IMR-90 (cell line): ENCODE measurements around the gene GUCY2D. TPM values are rescaled to one million over a fixed set of nuclear protein-coding genes. Genes with fewer than 3 reads are reported as not detected.

Experiments used
- ATAC-seq: fragments of 200-7000 bp; cut with Tn5 transposase; 2 replicates; pipeline ENCODE4 v1.9.1; 2020; ENCODE audit warnings: low read depth, mild to moderate bottlenecking, moderate library complexity
- BruUV-seq: library from RNA; stranded (reverse); fragments of 400-500 nt; replicated peaks from 2 replicates; lab custom pipeline; 2021; lab: Mats Ljungman, UMichigan
- CTCF ChIA-PET: fragments of 300-600 bp; formaldehyde crosslinking; extraction: SDS; loops from one replicate; lab custom pipeline; 2021; ENCODE audit warnings: antibody characterized with exemption; lab: Yijun Ruan, JAX
- POLR2A ChIA-PET: fragments of 300-600 bp; sonication (Branson Sonifier 250); formaldehyde crosslinking; loops from one replicate; lab custom pipeline; 2022; ENCODE audit warnings: antibody characterized with exemption; ENCODE audit not compliant: unreplicated experiment; lab: Charles Lee
- DNase-seq: peaks from one replicate; pipeline ENCODE4 v3.0.0; 2013
- H2AFZ ChIP-seq: replicated peaks from 2 replicates; pipeline ENCODE3; 2013; ENCODE audit warnings: low read length, mild to moderate bottlenecking; ENCODE audit not compliant: poor library complexity
- H2AK5ac ChIP-seq: 2 replicates; pipeline ENCODE4 v1.6.1; 2013; ENCODE audit warnings: low read depth, low read length, inconsistent platforms
- H2AK9ac ChIP-seq: replicated peaks from 2 replicates; pipeline ENCODE3; 2013; ENCODE audit warnings: mild to moderate bottlenecking, low read depth, low read length, moderate library complexity; ENCODE audit not compliant: poor library complexity
- H2BK120ac ChIP-seq: 2 replicates; pipeline ENCODE4 v1.6.1; 2013; ENCODE audit warnings: low read depth, low read length, inconsistent platforms
- H2BK15ac ChIP-seq: 3 replicates; pipeline ENCODE4 v1.6.1; 2013; ENCODE audit warnings: low read depth, low read length, inconsistent platforms
- H2BK20ac ChIP-seq: 2 replicates; pipeline ENCODE4 v1.6.1; 2013; ENCODE audit warnings: low read depth, mild to moderate bottlenecking, inconsistent platforms, low read length, moderate library complexity
- H2BK5ac ChIP-seq: 2 replicates; pipeline ENCODE4 v1.6.1; 2013; ENCODE audit warnings: mild to moderate bottlenecking, low read depth, low read length, inconsistent platforms; ENCODE audit not compliant: poor library complexity, severe bottlenecking
- H3K14ac ChIP-seq: replicated peaks from 2 replicates; pipeline ENCODE4 v1.6.1; 2013; ENCODE audit warnings: low read depth, low read length, inconsistent platforms
- H3K18ac ChIP-seq: 2 replicates; pipeline ENCODE4 v1.6.1; 2013; ENCODE audit warnings: low read depth, low read length, control low read depth
- H3K23ac ChIP-seq: 2 replicates; pipeline ENCODE4 v1.6.1; 2013; ENCODE audit warnings: low read depth, low read length, inconsistent platforms
- H3K27ac ChIP-seq: 2 replicates; pipeline ENCODE4 v1.5.1; 2013; ENCODE audit warnings: mild to moderate bottlenecking, control low read depth, low read length; ENCODE audit not compliant: insufficient read depth
- H3K27me3 ChIP-seq: 2 replicates; pipeline ENCODE4 v1.6.1; 2013; ENCODE audit warnings: low read length; ENCODE audit not compliant: control insufficient read depth, insufficient read depth
- H3K36me3 ChIP-seq: 2 replicates; pipeline ENCODE4 v1.6.1; 2013; ENCODE audit warnings: low read length, mixed read lengths; ENCODE audit not compliant: control insufficient read depth, insufficient read depth
- H3K4ac ChIP-seq: 2 replicates; pipeline ENCODE4 v1.6.1; 2013; ENCODE audit warnings: low read depth, low read length, inconsistent platforms
- H3K4me1 ChIP-seq: 2 replicates; pipeline ENCODE4 v1.6.1; 2013; ENCODE audit warnings: low read length, mixed read lengths; ENCODE audit not compliant: control insufficient read depth, insufficient read depth
- H3K4me2 ChIP-seq: 2 replicates; pipeline ENCODE4 v1.6.1; 2013; ENCODE audit warnings: low read depth, mild to moderate bottlenecking, control low read depth, low read length, moderate library complexity
- H3K4me3 ChIP-seq: 2 replicates; pipeline ENCODE4 v1.5.1; 2013; ENCODE audit warnings: low read depth, mild to moderate bottlenecking, control low read depth, low read length, moderate library complexity; ENCODE audit not compliant: insufficient read depth
- H3K56ac ChIP-seq: 2 replicates; pipeline ENCODE4 v1.6.1; 2013; ENCODE audit warnings: low read length, inconsistent platforms; ENCODE audit not compliant: insufficient read depth; ENCODE audit errors: extremely low read depth
- H3K79me1 ChIP-seq, 2 experiments: 2 replicates each; pipeline ENCODE4 v1.6.1; 2013; ENCODE audit warnings: low read length in 2 of 2, inconsistent platforms in 1 of 2, low read depth in 1 of 2
- H3K9ac ChIP-seq: 2 replicates; pipeline ENCODE4 v1.6.1; 2013; ENCODE audit warnings: low read depth, low read length, control low read depth
- H3K9me1 ChIP-seq: 2 replicates; pipeline ENCODE4 v1.6.1; 2013; ENCODE audit warnings: low read length, inconsistent platforms; ENCODE audit not compliant: insufficient read depth
- H3K9me3 ChIP-seq: 2 replicates; pipeline ENCODE4 v1.6.1; 2013; ENCODE audit warnings: low read length; ENCODE audit not compliant: control insufficient read depth, insufficient read depth
- H4K20me1 ChIP-seq: 2 replicates; pipeline ENCODE4 v1.6.1; 2013; ENCODE audit warnings: low read length, inconsistent platforms; ENCODE audit not compliant: insufficient read depth
- H4K5ac ChIP-seq: 2 replicates; pipeline ENCODE4 v1.6.1; 2013; ENCODE audit warnings: mild to moderate bottlenecking, low read depth, low read length, control low read depth
- H4K8ac ChIP-seq, 2 experiments: 2 replicates each; pipeline ENCODE4 v1.6.1; 2013; ENCODE audit warnings: low read depth in 2 of 2, low read length in 2 of 2, control low read depth in 1 of 2, inconsistent platforms in 1 of 2
- H4K91ac ChIP-seq: 2 replicates; pipeline ENCODE4 v1.6.1; 2013; ENCODE audit warnings: low read depth, low read length, inconsistent platforms; ENCODE audit not compliant: insufficient read depth
- MAZ ChIP-seq: IDR thresholded peaks from 2 replicates; pipeline ENCODE4 v1.6.1; 2012; ENCODE audit warnings: low read depth, mild to moderate bottlenecking, low read length, improper control_type of control experiment, moderate library complexity, borderline replicate concordance
- RAD21 ChIP-seq: IDR thresholded peaks from 2 replicates; pipeline ENCODE4 v1.6.1; 2012; ENCODE audit warnings: low read length, improper control_type of control experiment
- WGBS, 2 experiments: methylation state at CpG; one replicate each; pipeline versions ENCODE4 v1.1.5 to v1.1.7; 2013; ENCODE audit warnings: missing lambda C conversion rate in 2 of 2; ENCODE audit not compliant: insufficient read length in 1 of 2; ENCODE audit errors: extremely low coverage in 2 of 2; 5-methylcytosine and 5-hydroxymethylcytosine counted together
- dilution Hi-C: fragments of 300-500 bp; cut with HindIII; formaldehyde crosslinking; loops from one replicate; pipeline ENCODE4 v1.14.3; 2018; ENCODE audit warnings: low sequenced_read_pairs; ENCODE audit not compliant: unreplicated experiment
- in situ Hi-C: fragments of 300-500 bp; cut with MboI; formaldehyde crosslinking; loops from 3 replicates; pipeline ENCODE4 v1.14.3; 2019; ENCODE audit warnings: low sequenced_read_pairs, inconsistent platforms, mixed read lengths
- intact Hi-C: fragments of 100-400 bp; cut with micrococcal nuclease; formaldehyde crosslinking; loops from 2 replicates; pipeline ENCODE4 v1.10.0; 2022
- polyA plus RNA-seq, 3 experiments: library from polyadenylated mRNA; depleted of rRNA; stranded (reverse); fragments of >200 nt; gene quantifications; 2 replicates each; pipeline ENCODE4 v1.2.3, GENCODE V29; 2012; ENCODE audit warnings: low replicate concordance in 1 of 3
- total RNA-seq: library from RNA; depleted of rRNA; stranded (reverse); fragments of >200 nt; gene quantifications from 2 replicates; pipeline ENCODE4 v1.2.3, GENCODE V29; 2012

The GUCY2D gene
- total and polyA plus RNA-seq, 2 of the 4 experiments (the other 2 are of a cell fraction) = 0.03 TPM; not detected in 1

- in situ Hi-C loops (no loop called here), intact Hi-C loops (loop anchor here (10.0 kb wide), 1 partner anchor 718 kb away; no protein-coding TSS in a partner anchor), dilution Hi-C loops (no loop called here)
- Histone ChIP-seq H2AFZ (no peak overlapping the region), H2AK9ac (peak overlapping the region; percentile 33), H3K4me2 (no peak overlapping the region), H3K27ac (no peak overlapping the region), H2AK5ac (no peak overlapping the region), H3K4ac (no peak overlapping the region), H3K36me3 (no peaks in the 10 kb centered on the region), H3K4me3 (no peak overlapping the region), H3K18ac (no peak overlapping the region), H3K9me1 (no peaks in the 10 kb centered on the region), H2BK120ac (no peak overlapping the region), H4K20me1 (peaks cover 5% of the 10 kb centered on the region; the same call in 1 of the 2 replicates), H2BK5ac (no peak overlapping the region), H4K91ac (no peak overlapping the region), H3K9me3 (no peaks in the 10 kb centered on the region), H3K14ac (no peak overlapping the region), H4K8ac (no peak overlapping the region), H2BK20ac (no peak overlapping the region), H3K56ac (no peak overlapping the region), H3K27me3 (peaks cover 78% of the 10 kb centered on the region), H3K4me1 (no peaks in the 10 kb centered on the region), H3K23ac (no peak overlapping the region), H4K5ac (no peak overlapping the region), H3K79me1 (no peaks in the 10 kb centered on the region), H2BK15ac (no peak overlapping the region), H3K9ac (no peak overlapping the region)
- DNase-seq = no peak
- WGBS, 2 experiments = 51% methylated on average over 4 of the region's 15 CpGs; no CpG with 5 or more reads in 1 of the 2 experiments
- ChIA-PET POLR2A (no interaction called here), CTCF (no interaction called here)
- ATAC-seq = no peak
- TF ChIP-seq MAZ (no peak), RAD21 (no peak)
- no TSS peak for BruUV-seq
Observed at GRCh38 chr17:8066841-8067775, 64.7 kb downstream of the GUCY2D start.
